Measurements from ENCODE around the gene ABCG4. TPM values are rescaled to one million over a fixed set of nuclear protein-coding genes. Genes with fewer than 3 reads are reported as not detected.
A peak's percentile ranks its signal among the peaks of the same experiment; 100 is the strongest.

ABCG4 gene
- total RNA-seq, 1 experiment from 2014 or later: 1.9 TPM

DNA sequence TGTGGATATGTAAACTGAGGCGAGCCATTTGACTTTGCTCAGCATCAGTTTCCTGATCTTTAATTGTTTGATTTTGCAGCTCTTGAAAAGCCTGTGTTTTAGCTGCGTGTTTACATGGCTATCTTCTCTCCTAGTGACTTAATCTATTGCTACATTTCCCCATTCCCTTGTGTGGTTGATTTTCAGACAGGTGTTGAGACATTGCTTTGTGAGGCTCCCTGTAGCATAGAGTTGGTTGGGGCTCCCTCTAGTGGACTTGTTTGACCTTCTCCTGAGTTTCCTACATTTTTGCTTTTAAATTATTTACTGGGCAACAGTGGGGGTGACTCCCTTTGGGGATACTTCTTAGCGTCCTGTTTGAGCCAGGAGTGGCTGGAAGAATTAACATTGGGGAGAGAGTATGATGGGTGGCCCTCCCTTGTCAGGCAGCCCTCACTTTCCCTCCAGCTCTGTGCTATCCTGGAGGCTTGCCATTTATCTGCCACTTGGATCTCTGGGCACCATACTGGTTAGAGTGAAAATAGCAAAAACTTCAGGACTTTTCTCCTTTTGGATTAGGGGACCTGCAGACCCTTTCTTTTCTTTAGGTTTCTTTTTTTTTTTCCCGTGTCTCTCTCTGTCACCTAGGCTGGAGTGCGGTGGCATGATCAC is 48.1 kb downstream of the ABCG4 start:
- intact Hi-C loops (cut with micrococcal nuclease): loop anchor here (2.0 kb wide), 2 partner anchors 52 to 96 kb away; partner anchors contain the start of gene DPAGT1
- peak; percentile 76 for DNase-seq (ENCODE audit: low read depth, low spot score)
- Histone ChIP-seq H3K9me3 (ENCODE audit: control insufficient read depth in 1 of 2, insufficient read depth in 1 of 2, low read depth in 1 of 2, low read length in 2 of 2) (no peaks in the 10 kb centered on the region), H3K9me2 (ENCODE audit: insufficient read depth) (no peaks in the 10 kb centered on the region), H3K36me3 (ENCODE audit: control insufficient read depth in 1 of 2, insufficient read depth in 2 of 2, low read length in 2 of 2) (no peaks in the 10 kb centered on the region), H3K4me3 (replicated peaks in 1 of 2; ENCODE audit: low read depth in 1 of 2, low read length in 2 of 2) (no peak overlapping the region), H3K27me3 (ENCODE audit: insufficient read depth, low read length) (no peaks in the 10 kb centered on the region), H3K27ac (ENCODE audit: low read depth, low read length) (no peak overlapping the region), H2AFZ (ENCODE audit: low read depth, low read length, poor library complexity, severe bottlenecking) (no peak overlapping the region), H3K9ac (ENCODE audit: low read length) (no peak overlapping the region), H3K4me2 (ENCODE audit: low read length) (no peak overlapping the region), H3K4me1 (ENCODE audit: control insufficient read depth in 1 of 2, insufficient read depth in 2 of 2, low read length in 2 of 2) (peaks cover 8 to 17% of the 10 kb centered on the region in 2 experiments; a peak in 2 of 4 replicates), H4K20me1 (ENCODE audit: insufficient read depth) (no peaks in the 10 kb centered on the region), H3K79me2 (ENCODE audit: insufficient read depth, low read length) (no peaks in the 10 kb centered on the region)
- RAD21 ChIA-PET (ENCODE audit: low non-redundant PET in 1 of 2, low total read pairs in 2 of 2, uncharacterized antibody in 2 of 2, unreplicated experiment in 2 of 2): no interaction called here
- no TSS peak for BruUV-seq (replicated peaks)
- peak; percentile 86 for ATAC-seq
- CTCF ChIA-PET: interaction anchor here (0.6 to 2.5 kb wide), 6 partner anchors 9 to 90 kb away, joined by 3 to 9 read pairs (median 4); partner anchors contain the start of genes C2CD2L, CBL and NLRX1
- TF ChIP-seq POLR2AphosphoS5 (IDR thresholded peaks at IDR 0.05; ENCODE audit: low read depth, low read length): no peak
- no peak for TF ChIP-seq SRF (IDR thresholded peaks at IDR 0.05; ENCODE audit: low read depth)
- no peak for TF ChIP-seq YY1 (IDR thresholded peaks at IDR 0.05; ENCODE audit: extremely low read depth, insufficient replicate concordance, low read depth, low read length)
- peak; percentile 94 for TF ChIP-seq RAD21 (IDR thresholded peaks at IDR 0.05; ENCODE audit: low read depth)
- TF ChIP-seq TCF7L2 (IDR thresholded peaks at IDR 0.05; ENCODE audit: borderline replicate concordance, extremely low read depth, insufficient read depth, insufficient read length): no peak
- no peak for TF ChIP-seq SIN3A (IDR thresholded peaks at IDR 0.05; ENCODE audit: low read depth)
- no peak for TF ChIP-seq EZH2 (IDR thresholded peaks at IDR 0.05)
- TF ChIP-seq ELF1 (IDR thresholded peaks at IDR 0.05; ENCODE audit: borderline replicate concordance, low read depth): no peak
- no peak for TF ChIP-seq JUND (IDR thresholded peaks at IDR 0.05)
- TF ChIP-seq CBX3 (IDR thresholded peaks at IDR 0.05; ENCODE audit: low read depth): no peak; the same call in 1 of the 2 replicates
- TF ChIP-seq, protein P1, sequence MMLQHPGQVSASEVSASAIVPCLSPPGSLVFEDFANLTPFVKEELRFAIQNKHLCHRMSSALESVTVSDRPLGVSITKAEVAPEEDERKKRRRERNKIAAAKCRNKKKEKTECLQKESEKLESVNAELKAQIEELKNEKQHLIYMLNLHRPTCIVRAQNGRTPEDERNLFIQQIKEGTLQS (IDR thresholded peaks at IDR 0.05): no peak
- TF ChIP-seq, protein P2, sequence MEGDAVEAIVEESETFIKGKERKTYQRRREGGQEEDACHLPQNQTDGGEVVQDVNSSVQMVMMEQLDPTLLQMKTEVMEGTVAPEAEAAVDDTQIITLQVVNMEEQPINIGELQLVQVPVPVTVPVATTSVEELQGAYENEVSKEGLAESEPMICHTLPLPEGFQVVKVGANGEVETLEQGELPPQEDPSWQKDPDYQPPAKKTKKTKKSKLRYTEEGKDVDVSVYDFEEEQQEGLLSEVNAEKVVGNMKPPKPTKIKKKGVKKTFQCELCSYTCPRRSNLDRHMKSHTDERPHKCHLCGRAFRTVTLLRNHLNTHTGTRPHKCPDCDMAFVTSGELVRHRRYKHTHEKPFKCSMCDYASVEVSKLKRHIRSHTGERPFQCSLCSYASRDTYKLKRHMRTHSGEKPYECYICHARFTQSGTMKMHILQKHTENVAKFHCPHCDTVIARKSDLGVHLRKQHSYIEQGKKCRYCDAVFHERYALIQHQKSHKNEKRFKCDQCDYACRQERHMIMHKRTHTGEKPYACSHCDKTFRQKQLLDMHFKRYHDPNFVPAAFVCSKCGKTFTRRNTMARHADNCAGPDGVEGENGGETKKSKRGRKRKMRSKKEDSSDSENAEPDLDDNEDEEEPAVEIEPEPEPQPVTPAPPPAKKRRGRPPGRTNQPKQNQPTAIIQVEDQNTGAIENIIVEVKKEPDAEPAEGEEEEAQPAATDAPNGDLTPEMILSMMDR (IDR thresholded peaks at IDR 0.05 in 2 of 3, conservative IDR thresholded peaks at IDR 0.05 in 1 of 3; ENCODE audit: borderline replicate concordance in 1 of 3, insufficient read depth in 1 of 3, low read depth in 2 of 3, low read length in 2 of 3): peak; percentile 74 to 93 (median 87); a peak in 5 of 6 replicates
- TF ChIP-seq, protein P3, sequence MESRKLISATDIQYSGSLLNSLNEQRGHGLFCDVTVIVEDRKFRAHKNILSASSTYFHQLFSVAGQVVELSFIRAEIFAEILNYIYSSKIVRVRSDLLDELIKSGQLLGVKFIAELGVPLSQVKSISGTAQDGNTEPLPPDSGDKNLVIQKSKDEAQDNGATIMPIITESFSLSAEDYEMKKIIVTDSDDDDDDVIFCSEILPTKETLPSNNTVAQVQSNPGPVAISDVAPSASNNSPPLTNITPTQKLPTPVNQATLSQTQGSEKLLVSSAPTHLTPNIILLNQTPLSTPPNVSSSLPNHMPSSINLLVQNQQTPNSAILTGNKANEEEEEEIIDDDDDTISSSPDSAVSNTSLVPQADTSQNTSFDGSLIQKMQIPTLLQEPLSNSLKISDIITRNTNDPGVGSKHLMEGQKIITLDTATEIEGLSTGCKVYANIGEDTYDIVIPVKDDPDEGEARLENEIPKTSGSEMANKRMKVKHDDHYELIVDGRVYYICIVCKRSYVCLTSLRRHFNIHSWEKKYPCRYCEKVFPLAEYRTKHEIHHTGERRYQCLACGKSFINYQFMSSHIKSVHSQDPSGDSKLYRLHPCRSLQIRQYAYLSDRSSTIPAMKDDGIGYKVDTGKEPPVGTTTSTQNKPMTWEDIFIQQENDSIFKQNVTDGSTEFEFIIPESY (IDR thresholded peaks at IDR 0.05; ENCODE audit: extremely low read depth, insufficient replicate concordance, low read length): no peak
- no peak for TF ChIP-seq SP1 (IDR thresholded peaks at IDR 0.05; ENCODE audit: low read depth)
- no peak for TF ChIP-seq POLR2A (IDR thresholded peaks at IDR 0.05; ENCODE audit: borderline replicate concordance, extremely low read depth, insufficient read depth, insufficient read length)
- TF ChIP-seq EGR1 (IDR thresholded peaks at IDR 0.05; ENCODE audit: low read depth): no peak
- POLR2A ChIA-PET: interaction anchor here (0.7 to 1.7 kb wide), 3 partner anchors 90 to 102 kb away, joined by 3 to 5 read pairs (median 3); partner anchors contain the start of genes C2CD2L and DPAGT1
